ENCODE measurements around the gene ZNF678.

DNA sequence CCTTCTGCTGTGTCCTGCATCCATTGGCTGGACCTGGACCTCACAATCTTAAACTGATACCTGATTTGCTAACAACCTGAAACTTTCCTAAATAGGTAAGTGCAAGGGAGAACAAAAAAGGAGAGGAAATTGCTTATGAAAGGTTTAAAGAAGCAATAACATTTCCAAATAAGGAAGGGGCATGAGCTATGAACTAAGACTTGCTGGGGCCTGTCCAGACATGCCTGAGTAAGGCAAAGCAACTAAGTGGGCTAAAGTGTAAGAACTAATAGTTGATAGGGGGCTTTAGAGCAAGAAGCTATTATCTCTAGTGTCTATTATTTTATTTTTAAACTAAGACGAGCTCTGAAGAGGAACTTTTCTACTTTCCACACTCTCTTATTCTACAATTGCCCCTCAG, 160.1 kb downstream of the ZNF678 start:
- no peak for TF ChIP-seq SUZ12 (IDR thresholded peaks at IDR 0.05)
- no peak for TF ChIP-seq FOXM1 (IDR thresholded peaks at IDR 0.05; ENCODE audit: borderline replicate concordance)
- TF ChIP-seq ARNT (IDR thresholded peaks at IDR 0.05), result no peak
- no peak for TF ChIP-seq HDGF (IDR thresholded peaks at IDR 0.05; ENCODE audit: borderline replicate concordance)
- TF ChIP-seq ELF4 (IDR thresholded peaks at IDR 0.05), result no peak
- TF ChIP-seq FOXA1 (IDR thresholded peaks at IDR 0.05), result no peak
- TF ChIP-seq ZNF384 (IDR thresholded peaks at IDR 0.05), result no peak
- TF ChIP-seq, protein P1, sequence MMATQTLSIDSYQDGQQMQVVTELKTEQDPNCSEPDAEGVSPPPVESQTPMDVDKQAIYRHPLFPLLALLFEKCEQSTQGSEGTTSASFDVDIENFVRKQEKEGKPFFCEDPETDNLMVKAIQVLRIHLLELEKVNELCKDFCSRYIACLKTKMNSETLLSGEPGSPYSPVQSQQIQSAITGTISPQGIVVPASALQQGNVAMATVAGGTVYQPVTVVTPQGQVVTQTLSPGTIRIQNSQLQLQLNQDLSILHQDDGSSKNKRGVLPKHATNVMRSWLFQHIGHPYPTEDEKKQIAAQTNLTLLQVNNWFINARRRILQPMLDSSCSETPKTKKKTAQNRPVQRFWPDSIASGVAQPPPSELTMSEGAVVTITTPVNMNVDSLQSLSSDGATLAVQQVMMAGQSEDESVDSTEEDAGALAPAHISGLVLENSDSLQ (IDR thresholded peaks at IDR 0.05), result no peak
- TF ChIP-seq NFRKB (IDR thresholded peaks at IDR 0.05), result no peak
- no peak for TF ChIP-seq BHLHE40 (IDR thresholded peaks at IDR 0.05; ENCODE audit: borderline replicate concordance)
- TF ChIP-seq SP1 (IDR thresholded peaks at IDR 0.05), result no peak
